ENCODE measurements around the gene NTSR2. TPM values are rescaled to one million over a fixed set of nuclear protein-coding genes. Genes with fewer than 3 reads are reported as not detected.

NTSR2 gene
- total and polyA plus RNA-seq, 2 of the 8 experiments (the other 6 are each of a cell fraction or from before 2014, with no cell fraction given), result 0.05 TPM; not detected in 1

DNA sequence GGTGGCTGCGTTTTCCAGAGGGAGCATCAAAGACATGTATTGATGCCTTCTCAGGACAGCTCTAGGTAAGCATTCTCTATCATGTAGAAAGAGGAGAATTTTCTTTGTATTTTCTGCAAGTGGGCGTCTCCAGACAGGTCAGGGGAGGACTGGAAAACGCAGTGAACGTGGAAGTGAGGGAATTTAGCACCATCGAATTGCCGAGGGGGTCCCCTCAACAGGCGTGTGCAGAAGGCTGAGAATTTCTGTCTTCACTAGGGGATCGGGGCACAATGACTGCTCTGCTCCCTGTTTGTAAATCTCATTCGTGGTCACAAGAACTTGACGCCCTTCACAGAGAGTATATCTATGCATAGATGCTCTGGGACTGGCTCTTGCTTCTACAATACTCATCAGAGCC lies 5.0 kb upstream of the NTSR2 start (continued):
- no peak for TF ChIP-seq CHD7 (IDR thresholded peaks at IDR 0.05; ENCODE audit: insufficient replicate concordance, low read length)
- TF ChIP-seq RAD21 (IDR thresholded peaks at IDR 0.05 in 1 of 2, conservative IDR thresholded peaks at IDR 0.05 in 1 of 2; ENCODE audit: low read depth in 2 of 2, low read length in 2 of 2), result no peak
- no peak for TF ChIP-seq GABPA (IDR thresholded peaks at IDR 0.05; ENCODE audit: borderline replicate concordance, insufficient read depth, low read length)
